NT2/D1 (cell line): ENCODE measurements around the gene GPR132.

Experiments
- DNase-seq: peaks from one replicate; pipeline ENCODE4 v3.0.0-alpha.2; 2011; ENCODE audit warnings: low read depth, low spot score
- H3K27me3 ChIP-seq: 2 replicates; pipeline ENCODE4 v1.6.0; 2011; ENCODE audit warnings: mild to moderate bottlenecking; ENCODE audit not compliant: insufficient read length, insufficient read depth
- H3K36me3 ChIP-seq: 2 replicates; pipeline ENCODE4 v1.6.1; 2011; ENCODE audit warnings: mild to moderate bottlenecking, low read length, mixed read lengths; ENCODE audit not compliant: insufficient read depth, insufficient read length
- H3K4me1 ChIP-seq: 2 replicates; pipeline ENCODE4 v1.5.1; 2011; ENCODE audit not compliant: insufficient read depth, insufficient read length
- H3K4me3 ChIP-seq: 2 replicates; pipeline ENCODE4 v1.5.1; 2011; ENCODE audit warnings: low read depth; ENCODE audit not compliant: insufficient read length
- H3K9ac ChIP-seq: 2 replicates; pipeline ENCODE4 v1.6.0; 2011; ENCODE audit warnings: low read depth; ENCODE audit not compliant: insufficient read length
- H3K9me3 ChIP-seq: 2 replicates; pipeline ENCODE4 v1.5.1; 2011; ENCODE audit warnings: mild to moderate bottlenecking, low read length; ENCODE audit not compliant: insufficient read depth
- SUZ12 ChIP-seq: IDR thresholded peaks from 2 replicates; pipeline ENCODE4 v1.6.1; 2011; ENCODE audit not compliant: insufficient read length, insufficient read depth; ENCODE audit errors: extremely low read depth
- YY1 ChIP-seq: IDR thresholded peaks from 2 replicates; pipeline ENCODE4 v1.6.1; 2011; ENCODE audit not compliant: insufficient read length, insufficient read depth
- ZNF274 ChIP-seq: IDR thresholded peaks from 2 replicates; pipeline ENCODE4 v1.6.1; 2011; ENCODE audit warnings: mild to moderate bottlenecking, low read depth, low read length

The GPR132 gene

DNA sequence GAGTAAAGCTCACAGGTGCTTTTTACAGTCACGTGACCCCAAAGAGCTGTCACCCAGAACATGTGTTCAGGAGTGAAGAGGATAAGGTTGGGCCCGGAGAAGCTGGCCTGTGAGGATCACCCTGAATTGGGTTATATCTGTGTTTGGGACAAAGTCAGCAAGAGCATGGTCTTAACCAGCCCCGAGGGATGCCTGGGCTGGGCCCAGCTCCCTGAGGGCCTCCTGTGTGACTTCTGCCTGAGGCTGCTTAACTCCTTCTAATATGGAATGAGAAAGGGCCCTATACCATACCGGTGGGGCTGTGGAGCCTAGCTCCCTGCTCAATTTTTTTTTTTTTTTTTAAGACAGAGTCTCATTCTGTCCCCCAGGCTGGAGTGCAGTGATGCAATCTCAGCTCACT lies 46.8 kb downstream of the GPR132 start:
- no peak overlapping the region for H3K4me3 ChIP-seq

GRCh38 chr14:105015905-105016304 lies 49.3 kb downstream of the GPR132 start:
- Histone ChIP-seq H3K27me3 (no peaks in the 10 kb centered on the region), H3K9me3 (no peaks in the 10 kb centered on the region), H3K36me3 (peaks cover 48% of the 10 kb centered on the region), H3K4me1 (peaks cover 6% of the 10 kb centered on the region), H3K9ac (no peak overlapping the region), H3K4me3 (no peak overlapping the region)
- TF ChIP-seq SUZ12 = no peak
- TF ChIP-seq YY1 = no peak
- DNase-seq = no peak

More for the DNA sequence above, 46.8 kb downstream of the GPR132 start:
- Histone ChIP-seq H3K36me3 (peaks cover 32% of the 10 kb centered on the region), H3K4me1 (peaks cover 6% of the 10 kb centered on the region), H3K9ac (no peak overlapping the region), H3K27me3 (no peaks in the 10 kb centered on the region), H3K9me3 (no peaks in the 10 kb centered on the region)
- TF ChIP-seq SUZ12 = no peak
- no peak for DNase-seq

GRCh38 chr14:105015242-105015641 lies 50.0 kb downstream of the GPR132 start:
- Histone ChIP-seq H3K4me3 (no peak overlapping the region), H3K9me3 (no peaks in the 10 kb centered on the region), H3K27me3 (no peaks in the 10 kb centered on the region), H3K9ac (no peak overlapping the region), H3K36me3 (peaks cover 55% of the 10 kb centered on the region), H3K4me1 (peaks cover 6% of the 10 kb centered on the region)
- no peak for DNase-seq
- TF ChIP-seq ZNF274 = no peak
- TF ChIP-seq SUZ12 = no peak
- TF ChIP-seq YY1 = no peak

DNA sequence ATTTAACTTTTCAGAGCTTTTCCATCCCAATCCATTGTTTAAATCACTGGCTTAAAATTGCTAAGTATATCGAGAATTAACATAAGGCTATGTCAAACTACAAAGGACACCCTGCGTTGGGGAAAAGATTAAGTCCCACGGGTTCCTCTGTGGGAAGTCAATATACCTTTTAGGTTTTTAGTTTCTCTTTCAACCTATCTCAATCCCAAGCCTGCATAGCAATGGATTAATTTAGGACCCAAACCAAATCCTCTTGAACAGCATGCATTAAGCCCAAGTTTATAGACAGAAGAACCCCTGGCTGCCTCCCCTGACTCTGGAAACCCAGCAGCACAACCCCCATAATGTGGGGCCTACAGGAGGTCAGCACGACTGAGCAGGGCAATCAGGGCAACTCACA lies 50.6 kb downstream of the GPR132 start:
- H3K36me3 ChIP-seq = peaks cover 55% of the 10 kb centered on the region
- H3K9me3 ChIP-seq = no peaks in the 10 kb centered on the region
- no peak for DNase-seq
- peaks cover 6% of the 10 kb centered on the region for H3K4me1 ChIP-seq
- no peak for TF ChIP-seq YY1
- no peak for TF ChIP-seq ZNF274
- TF ChIP-seq SUZ12 = no peak
- no peak overlapping the region for H3K4me3 ChIP-seq
- H3K9ac ChIP-seq = no peak overlapping the region
- no peaks in the 10 kb centered on the region for H3K27me3 ChIP-seq

- H3K4me3 ChIP-seq = no peak overlapping the region
- H3K9ac ChIP-seq = no peak overlapping the region
These were observed 51.2 kb downstream of the GPR132 start for GRCh38 chr14:105014032-105014431.

DNA sequence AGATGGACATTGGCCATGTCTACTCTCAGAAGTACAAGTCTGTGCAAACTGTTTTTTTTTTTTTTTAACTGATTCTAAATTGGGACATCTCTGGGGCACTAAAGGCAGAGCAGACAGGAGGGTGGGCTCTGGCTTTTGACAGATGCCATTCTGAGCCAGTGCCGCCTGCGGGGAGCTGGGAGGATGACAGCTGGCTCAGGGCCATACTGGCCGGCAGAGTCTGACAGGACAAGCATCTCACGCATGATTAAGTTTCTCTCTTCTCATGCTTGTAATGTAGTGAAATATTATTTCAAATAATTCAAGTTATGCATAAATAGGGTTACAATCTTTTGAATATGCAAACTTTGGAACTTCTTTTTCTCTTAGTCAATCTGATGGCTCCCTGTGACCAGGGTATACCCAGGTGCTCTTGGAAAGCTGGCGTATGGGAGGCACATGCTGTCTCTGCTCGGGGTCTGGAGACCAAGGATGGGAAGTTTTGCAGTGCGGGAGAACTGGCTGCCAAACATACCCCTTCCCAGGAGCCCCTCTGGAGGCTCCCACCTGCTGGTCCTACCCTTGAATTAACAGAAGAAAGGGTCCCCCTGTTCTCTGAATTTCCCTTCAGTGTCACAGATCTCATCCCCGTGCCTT lies 52.0 kb downstream of the GPR132 start:
- H3K27me3 ChIP-seq = no peaks in the 10 kb centered on the region
- TF ChIP-seq ZNF274 (no peak), SUZ12 (no peak)
- no peak for DNase-seq
- peaks cover 55% of the 10 kb centered on the region for H3K36me3 ChIP-seq
- peaks cover 4% of the 10 kb centered on the region for H3K4me1 ChIP-seq
- H3K4me3 ChIP-seq = no peak overlapping the region
- no peaks in the 10 kb centered on the region for H3K9me3 ChIP-seq
- no peak overlapping the region for H3K9ac ChIP-seq

More at GRCh38 chr14:105014032-105014431, 51.2 kb downstream of the GPR132 start:
- no peaks in the 10 kb centered on the region for H3K9me3 ChIP-seq
- H3K36me3 ChIP-seq = peaks cover 57% of the 10 kb centered on the region
- DNase-seq = no peak
- TF ChIP-seq YY1 (no peak), SUZ12 (no peak), ZNF274 (no peak)
- H3K4me1 ChIP-seq = peaks cover 4% of the 10 kb centered on the region
- H3K27me3 ChIP-seq = no peaks in the 10 kb centered on the region

DNA sequence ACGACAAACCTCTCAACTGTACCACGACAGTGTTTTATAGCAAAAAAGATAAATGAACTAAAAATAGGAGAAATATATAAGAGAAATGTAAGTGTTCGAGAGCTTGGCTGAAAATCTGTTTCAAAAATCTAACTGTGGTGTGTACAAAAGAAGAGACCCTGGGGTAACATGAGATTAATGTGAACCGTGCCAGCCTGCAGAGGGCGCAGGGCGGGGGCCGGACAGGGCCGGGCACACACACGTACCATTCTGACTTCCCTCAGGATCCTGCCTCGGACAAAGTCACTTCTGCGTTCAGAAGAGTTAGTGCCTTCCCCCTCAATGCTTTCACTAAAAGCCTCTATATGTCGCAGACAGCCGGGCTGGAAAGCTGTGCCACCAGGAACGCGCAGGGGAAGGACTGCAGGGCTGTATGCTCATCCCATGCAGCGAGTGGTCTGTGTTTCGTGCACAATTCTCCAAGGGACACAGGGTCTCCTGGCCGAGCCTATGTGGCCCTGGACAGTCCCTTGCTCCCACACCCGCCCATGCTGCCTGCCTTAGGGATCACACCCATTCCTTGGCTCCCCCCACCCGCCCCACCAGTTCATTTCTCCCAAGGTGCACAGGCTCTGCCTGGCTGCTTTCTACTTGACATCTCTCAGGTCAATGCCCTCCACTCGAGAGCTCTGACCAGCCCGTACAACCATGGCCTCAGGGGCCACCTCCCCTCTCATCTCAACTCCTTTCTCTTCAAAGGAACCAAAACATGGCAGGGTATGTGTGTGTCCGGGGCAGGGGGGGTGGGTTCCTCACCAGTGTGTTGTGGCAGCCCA lies 52.9 kb downstream of the GPR132 start:
- TF ChIP-seq YY1 = no peak
- no peak for TF ChIP-seq SUZ12
- no peak for TF ChIP-seq ZNF274

More for the DNA sequence above, 52.9 kb downstream of the GPR132 start:
- no peak overlapping the region for H3K4me3 ChIP-seq
- no peaks in the 10 kb centered on the region for H3K27me3 ChIP-seq
- H3K9me3 ChIP-seq = no peaks in the 10 kb centered on the region
- H3K9ac ChIP-seq = no peak overlapping the region
- peaks cover 4% of the 10 kb centered on the region for H3K4me1 ChIP-seq
- DNase-seq = no peak
- H3K36me3 ChIP-seq = peaks cover 60% of the 10 kb centered on the region
